ENCODE results near the gene ARHGAP26.

Gene ARHGAP26

DNA sequence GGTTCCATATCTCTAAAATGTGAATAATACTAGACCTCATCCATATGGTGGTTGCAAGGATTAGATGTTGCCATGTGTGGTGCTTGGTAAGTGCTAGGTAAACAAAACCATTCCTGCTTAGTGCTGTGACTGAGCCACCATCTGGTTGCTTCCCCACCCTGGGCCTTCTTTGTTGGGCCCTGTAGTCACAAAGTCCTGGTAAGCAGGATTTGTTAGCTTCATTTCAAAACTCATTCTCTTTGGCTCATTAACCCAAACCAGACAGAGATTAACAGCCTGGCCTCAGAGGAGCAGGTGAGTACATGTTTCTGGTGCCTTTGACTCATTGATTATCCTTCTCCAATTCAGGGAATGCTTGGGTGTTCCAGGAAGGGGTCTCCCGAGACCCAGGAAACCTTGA is 240.2 kb downstream of the ARHGAP26 start:
- DNase-seq (ENCODE audit: low read depth in 2 of 3, low spot score in 1 of 3), result no peak

DNA sequence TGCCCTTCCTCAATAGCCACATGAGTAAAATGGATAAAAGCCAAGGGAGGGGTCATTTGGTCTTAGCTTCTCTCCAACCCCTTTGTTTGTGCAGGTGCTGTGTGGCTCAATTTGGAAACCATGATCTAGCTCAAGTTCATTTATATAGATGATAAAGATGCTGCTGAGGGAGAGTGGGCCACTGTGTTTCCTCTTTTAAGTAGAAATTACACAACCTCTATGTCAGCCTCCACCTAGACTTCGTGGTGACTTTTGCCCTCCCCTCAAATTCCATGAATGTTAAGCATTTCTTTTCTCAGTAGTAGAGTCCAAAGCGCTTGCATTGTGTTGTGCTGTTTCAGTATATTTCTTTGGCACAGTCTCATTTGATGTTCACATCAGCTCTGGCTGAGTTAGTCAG is 241.4 kb downstream of the ARHGAP26 start:
- DNase-seq (ENCODE audit: low read depth in 2 of 3, low spot score in 1 of 3), result no peak

DNA sequence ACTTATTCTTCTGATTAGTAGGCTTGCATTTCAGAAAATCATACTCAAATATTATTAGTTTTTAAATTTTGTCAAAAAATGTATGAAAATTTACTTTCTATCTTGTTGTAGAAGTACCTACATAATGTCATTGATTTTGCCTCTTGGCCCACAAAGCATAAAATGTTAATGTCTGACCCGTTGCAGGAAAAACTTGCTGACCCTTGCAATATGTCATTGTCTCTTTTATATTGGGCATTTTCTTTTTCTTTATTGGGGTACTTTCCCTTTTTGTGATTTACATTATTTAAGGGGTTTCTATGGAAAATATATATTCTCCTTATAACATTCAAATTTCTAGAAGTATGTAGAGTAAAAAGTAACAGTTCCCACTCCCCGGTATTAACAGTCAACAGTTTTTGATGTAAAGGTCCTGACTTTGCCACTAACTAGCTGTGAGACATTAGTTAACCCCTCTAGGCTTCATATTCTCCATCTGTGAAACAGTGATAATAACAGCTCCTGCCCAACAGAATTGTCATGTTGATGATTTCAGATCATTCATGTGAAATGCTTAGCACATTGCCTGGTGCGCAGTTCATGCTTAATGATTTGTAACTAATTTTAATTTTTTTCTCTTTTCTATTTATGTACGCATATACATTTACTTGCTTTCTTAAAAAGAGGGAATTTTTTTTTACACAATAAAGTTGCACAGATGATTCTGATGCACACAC is 243.2 kb downstream of the ARHGAP26 start:
- DNase-seq (ENCODE audit: low read depth in 2 of 3, low spot score in 1 of 3), result no peak

DNA sequence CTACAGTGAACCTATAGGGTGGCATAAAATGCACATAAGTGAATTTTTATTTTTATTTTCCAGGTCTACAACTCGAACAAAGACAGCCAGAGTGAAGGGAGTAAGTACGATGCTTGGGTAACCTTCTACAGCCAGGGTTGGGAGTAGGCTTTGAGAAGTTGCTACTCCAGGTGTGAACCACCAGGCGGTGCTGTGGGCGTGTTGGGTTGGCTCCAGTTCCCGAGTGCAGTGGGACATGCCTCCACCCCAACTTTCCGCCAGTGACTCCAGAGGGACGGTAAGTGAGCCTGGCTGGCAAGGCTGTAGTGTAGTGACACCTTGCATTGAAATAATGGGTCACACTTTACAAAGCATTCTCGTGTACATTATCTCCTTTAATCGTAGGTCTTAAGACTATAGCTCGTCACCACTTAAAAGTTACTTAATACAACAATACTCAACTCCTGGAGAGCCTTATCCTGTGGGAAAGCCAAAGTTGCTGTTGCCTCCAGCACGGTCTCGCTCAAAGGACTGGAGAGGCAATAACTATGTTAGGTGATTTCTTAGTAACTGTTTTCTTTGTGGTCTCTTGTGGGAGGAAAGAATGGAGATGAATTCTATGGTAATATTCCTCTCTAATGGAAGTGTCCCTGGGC is 244.0 kb downstream of the ARHGAP26 start:
- DNase-seq (ENCODE audit: low read depth in 2 of 3, low spot score in 1 of 3), result peak in 2 of 3 donors; percentile 12 to 38

DNA sequence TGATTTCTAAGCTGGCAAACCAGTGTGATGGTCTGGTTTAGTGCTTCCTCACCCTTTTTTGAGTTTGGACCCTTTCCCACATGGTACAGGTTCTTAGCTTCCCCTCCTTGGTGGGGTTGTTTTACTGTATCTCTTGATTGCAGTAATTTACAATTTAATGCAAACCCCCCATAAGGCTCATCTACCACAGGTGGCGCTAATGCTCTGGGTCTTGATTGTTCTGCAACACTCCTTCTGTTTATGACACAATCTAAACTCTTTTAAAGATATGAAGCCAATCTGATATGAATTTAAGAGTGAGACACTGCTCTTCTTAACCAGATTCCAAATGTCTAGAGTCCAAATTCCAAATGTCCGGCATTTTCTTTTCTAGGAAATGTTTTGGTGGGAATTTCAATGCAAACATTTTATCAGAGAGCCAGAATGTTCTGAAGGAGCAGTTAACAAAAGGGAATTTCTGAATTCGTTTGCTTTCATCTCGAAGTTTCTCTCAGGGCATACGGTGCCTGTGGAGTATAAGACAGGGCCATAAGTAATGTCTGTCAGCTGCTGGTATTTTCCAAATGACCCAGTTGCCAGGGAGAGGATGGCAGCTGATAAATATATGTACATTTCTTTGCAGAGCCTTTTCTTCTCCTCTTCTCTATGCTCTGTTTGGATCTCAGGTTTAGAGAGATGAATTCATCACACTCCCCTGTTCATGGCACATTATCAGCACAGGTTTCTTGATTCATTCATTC is 246.8 kb downstream of the ARHGAP26 start:
- peak in 2 of 3 donors; percentile 22 to 31 for DNase-seq (ENCODE audit: low read depth in 2 of 3, low spot score in 1 of 3)

DNA sequence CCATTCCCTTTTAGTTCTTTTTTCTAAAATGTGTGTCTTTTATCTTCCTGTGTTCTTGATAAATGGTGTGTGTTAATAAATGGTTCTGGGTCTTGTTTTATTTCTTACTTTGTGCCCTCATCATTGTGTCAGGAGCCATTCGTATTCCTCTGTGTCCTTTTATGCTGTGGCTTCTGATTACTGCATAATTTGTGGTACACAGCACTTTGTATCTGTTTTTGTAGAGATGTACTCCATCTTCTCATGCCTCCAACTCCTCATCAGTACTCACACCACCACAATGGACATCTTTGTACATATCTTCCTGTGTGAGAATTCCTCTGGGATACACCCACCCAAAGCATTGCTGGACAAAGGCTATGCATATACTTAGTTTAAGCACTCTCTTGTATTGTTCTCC is 247.4 kb downstream of the ARHGAP26 start:
- DNase-seq (ENCODE audit: low read depth in 2 of 3, low spot score in 1 of 3), result no peak

DNA sequence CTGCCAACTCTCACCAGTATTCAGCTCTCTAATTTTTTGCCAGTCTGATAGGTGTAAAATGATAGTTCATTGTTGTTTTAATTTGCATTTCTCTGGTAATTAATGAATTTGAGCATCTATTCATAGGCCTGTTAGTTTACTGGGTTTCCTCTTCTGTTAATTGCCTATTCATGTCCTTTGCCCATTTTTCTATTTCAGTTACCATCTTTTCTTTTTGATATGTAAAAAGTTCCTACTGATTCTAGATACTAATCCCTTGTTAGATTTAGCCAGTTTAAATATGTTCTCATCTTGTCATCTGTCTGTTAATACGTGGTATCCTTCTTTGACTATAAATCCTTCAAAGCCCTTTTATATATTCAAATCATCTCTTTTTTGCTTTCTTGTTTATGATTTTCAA is 247.8 kb downstream of the ARHGAP26 start:
- no peak for DNase-seq (ENCODE audit: low read depth in 2 of 3, low spot score in 1 of 3)

DNA sequence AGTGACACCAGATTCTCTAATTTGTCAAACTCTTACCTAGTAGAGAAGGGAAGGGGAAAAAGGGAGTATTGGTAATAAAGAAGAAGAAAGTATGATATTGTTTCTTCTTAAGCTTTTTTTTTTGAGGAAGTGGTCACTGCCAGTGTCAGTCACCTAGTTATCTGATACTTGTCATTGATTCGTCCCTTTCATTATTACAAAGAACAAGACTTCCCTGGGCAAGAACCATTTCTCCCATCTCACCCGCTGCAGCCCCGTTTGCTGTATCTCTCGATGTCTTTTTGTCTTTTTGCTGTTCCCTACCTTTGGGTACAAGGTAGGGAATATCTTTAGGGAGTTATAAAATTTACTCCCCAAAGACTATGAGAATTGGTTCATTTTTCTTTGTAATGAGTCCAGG is 249.0 kb downstream of the ARHGAP26 start:
- no peak for DNase-seq (ENCODE audit: low read depth in 2 of 3, low spot score in 1 of 3)

DNA sequence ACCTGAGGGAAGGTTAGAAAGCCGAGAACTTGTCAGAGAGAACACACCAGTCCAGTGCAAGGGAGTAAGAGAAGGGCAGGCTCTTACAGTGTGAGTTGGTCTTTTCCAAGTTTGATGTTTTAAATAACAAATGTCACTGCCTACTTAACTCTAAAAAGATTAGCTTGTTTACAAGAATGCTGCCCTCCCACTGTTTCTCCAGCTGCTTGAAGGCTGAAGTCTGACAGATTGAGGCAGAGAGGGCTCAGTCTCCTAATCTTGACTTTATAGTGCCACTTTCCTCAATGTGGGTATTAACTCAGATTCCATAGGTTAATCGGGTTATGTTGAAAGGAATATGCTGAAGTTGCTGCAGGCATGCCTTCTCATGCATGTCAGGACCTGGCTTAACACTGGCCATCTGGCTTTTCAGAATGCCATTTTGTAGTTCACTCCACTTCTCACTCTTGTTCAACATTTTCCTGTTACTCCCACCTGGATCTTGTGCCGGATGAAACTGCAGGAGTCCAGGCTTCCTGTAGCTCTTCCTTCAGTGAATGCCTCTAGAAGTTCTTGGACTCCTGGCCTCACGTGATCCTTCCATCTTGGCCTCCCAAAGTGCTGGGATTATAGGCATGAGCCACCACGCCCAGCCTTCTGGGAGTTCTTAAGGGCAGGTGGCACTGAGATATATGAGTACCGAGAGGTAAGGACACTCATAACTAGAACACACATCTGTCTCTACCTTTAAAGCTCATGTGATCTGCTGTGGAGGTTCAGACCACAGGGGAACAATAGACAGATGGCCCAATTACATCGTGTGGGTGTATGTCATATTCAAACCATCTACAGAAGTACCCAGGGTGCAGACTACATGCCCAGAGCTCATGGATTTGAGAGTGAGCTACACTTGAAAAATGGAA is 249.7 kb downstream of the ARHGAP26 start:
- DNase-seq (ENCODE audit: low read depth in 2 of 3, low spot score in 1 of 3), result no peak

DNA sequence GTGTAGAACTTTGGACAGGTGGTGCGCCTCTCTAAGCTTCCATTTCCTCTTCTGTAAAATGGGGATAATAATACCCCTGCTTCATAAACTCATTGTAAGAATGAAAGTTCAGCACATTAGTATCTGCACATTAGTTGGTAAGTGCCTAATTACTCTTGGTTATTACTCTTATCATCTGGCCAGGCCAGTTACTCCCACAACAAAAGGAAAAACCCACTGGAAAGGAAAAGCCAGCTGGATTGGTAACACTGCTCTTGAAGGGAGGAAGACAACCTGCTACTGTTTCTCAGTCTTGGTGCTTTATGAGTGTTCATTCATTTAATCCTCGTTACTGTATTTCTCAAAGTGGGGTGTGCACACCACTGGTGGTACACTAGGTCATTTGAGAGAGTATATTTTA is 251.4 kb downstream of the ARHGAP26 start:
- DNase-seq (ENCODE audit: low read depth in 2 of 3, low spot score in 1 of 3), result no peak

DNA sequence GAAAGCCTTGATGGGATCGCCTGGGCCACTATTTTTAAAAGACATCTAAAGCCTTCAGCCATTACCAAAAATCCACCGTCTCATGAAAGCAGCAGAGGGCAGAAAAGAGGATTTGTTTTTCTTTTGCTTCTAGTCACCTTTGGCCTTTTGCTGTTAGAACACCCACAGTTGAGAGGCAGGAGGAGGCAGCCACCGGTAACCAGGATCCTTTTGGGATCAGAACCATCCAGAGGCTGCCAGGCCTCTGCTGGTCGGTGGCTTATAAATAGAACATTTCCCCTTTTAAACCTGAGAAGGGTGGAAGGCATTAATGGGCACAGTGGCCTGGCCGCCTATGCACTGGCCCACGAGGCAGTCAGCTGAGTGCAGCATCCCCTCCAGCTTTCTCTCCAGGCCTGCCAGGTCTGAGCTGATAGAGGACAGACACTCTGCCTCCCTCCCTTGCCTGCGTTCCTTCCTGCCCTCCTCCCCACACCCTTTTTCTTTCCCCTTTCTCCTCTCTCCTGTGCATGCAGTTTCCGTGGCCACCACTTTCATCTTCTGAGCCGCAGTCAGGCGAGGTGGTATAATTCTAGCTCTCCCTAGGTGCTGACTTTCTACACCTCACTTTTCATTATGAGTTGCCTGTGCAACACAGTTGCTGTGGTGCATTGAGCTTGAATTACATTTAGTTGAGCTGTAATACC is 253.4 kb downstream of the ARHGAP26 start:
- DNase-seq (ENCODE audit: low read depth in 2 of 3, low spot score in 1 of 3), result peak in 2 of 3 donors; percentile 31 to 50

DNA sequence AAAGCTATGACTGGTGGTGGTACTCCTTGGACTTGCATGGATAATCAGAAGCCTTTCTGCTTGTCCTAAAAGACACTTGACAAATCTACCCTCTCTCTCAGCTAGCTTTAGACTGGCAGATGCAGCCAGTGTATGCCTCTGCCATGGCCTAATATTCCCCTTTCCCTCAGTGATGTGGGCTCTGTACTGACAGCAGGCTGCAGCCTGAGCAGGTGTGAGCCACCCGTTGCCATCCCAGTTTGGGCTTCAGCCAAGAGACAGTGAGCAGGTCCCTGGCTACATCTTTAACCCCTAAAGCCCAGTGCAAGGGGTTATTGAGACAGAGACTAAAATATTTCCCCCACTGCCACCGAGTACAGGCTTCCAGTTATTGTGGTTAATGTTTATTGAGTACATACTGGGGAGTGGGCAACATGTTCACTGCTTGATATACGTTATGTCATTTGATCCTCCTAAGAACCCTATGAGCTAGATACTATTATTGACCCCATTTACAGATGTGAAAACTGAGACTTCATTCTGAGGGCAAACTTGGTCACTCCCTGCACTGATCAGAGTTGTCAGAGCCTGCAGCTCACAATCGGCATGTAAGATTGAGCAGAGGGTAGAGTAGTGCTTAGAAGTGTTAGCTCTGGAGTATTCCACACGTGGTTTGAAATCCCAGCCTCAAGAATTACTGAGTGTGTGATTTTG is 254.2 kb downstream of the ARHGAP26 start:
- DNase-seq (ENCODE audit: low read depth in 2 of 3, low spot score in 1 of 3), result no peak

DNA sequence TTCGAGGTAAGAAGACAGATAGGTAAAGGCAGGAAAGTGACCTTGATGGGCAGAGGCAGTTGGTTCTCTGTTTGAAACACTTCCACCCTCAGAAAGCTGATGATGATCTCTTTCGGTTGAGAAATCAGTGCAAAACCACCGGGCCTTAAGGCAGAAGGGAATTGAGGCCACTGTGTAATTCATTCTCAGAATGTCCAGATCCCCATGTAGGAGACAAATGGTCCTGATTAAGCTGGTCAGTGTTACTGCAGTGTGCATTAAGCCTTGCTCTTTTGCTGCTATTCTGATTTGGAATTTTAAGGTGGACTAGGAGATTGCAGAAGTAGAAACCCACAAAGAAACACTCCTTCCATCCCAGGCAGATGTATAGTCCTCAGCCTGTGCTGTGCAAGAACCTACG is 255.2 kb downstream of the ARHGAP26 start:
- no peak for DNase-seq (ENCODE audit: low read depth in 2 of 3, low spot score in 1 of 3)

DNA sequence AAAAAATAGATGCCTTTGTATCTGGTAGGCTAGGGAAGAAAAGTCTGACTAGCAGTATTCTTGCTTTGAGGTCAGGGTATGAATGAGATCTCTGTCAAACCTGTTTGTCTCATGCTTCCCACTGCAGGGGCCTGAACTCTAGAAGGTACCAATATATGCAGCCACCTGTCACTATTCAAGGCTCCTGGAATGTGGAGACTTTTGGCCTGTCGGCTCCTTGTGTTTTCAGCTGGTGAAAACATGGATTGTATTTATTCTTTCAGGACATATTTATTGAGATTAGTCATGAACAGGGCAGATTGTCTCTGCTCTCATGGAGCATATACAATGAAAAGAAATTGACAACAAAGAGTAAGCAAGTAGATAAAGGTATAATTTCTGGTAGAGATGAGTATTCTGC is 255.8 kb downstream of the ARHGAP26 start:
- no peak for DNase-seq (ENCODE audit: low read depth in 2 of 3, low spot score in 1 of 3)

DNA sequence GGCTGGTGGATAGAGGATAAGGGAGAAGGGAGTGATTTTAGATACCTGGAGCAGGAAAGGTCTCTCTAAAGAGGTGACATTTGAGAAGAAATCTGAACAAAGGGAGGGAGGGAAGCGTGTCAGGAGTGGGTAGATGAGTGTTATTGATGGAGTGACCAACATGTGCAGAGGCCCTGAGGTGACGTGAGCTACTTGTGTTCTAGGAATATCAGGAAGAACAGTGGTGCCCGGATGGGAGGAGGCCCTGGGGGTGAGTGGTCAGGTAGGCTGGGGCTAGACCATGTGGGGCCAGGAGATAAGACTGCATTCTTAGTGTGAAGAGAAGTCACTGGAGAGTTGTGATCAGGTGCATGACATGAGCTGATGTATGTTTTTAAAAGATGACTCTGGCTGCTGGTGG is 256.2 kb downstream of the ARHGAP26 start:
- no peak for DNase-seq (ENCODE audit: low read depth in 2 of 3, low spot score in 1 of 3)

DNA sequence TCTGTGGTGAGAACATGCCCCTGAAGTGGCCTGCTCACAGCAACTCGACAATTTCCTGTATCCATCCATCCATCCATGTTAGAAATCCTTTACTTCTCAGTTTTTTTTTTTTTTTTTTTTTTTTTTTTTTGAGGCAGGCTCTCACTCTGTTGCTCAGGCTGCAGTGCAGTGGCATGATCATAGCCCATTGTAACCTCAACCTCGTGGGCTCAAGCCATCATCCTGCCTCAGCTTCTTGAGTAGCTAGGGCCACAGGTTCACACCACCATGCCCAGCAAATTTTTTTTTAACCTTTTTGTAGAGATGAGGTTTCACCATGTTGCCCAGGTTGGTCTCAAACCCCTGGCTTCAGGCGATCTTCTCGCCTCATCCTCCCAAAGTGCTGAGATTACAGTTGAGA is 259.1 kb downstream of the ARHGAP26 start:
- no peak for DNase-seq (ENCODE audit: low read depth in 2 of 3, low spot score in 1 of 3)

DNA sequence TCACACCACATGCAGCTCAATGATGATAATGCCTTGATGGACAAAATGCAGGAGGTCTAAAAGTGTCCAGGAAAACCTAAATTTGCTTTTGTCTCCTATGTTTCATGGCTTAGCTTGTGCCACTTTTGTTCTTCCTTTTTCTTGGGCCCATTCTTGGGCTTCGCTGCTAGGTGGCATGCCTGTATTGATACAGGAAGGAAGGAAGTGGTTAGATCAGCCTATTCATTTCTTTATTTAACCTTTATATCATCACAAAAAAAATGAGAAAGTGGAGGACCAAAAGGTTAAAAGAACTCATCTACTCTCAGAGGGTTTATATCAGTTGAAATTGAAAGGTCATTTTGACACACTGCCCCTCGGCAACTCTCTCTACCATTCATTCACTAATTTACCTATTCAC is 260.2 kb downstream of the ARHGAP26 start:
- no peak for DNase-seq (ENCODE audit: low read depth in 2 of 3, low spot score in 1 of 3)

DNA sequence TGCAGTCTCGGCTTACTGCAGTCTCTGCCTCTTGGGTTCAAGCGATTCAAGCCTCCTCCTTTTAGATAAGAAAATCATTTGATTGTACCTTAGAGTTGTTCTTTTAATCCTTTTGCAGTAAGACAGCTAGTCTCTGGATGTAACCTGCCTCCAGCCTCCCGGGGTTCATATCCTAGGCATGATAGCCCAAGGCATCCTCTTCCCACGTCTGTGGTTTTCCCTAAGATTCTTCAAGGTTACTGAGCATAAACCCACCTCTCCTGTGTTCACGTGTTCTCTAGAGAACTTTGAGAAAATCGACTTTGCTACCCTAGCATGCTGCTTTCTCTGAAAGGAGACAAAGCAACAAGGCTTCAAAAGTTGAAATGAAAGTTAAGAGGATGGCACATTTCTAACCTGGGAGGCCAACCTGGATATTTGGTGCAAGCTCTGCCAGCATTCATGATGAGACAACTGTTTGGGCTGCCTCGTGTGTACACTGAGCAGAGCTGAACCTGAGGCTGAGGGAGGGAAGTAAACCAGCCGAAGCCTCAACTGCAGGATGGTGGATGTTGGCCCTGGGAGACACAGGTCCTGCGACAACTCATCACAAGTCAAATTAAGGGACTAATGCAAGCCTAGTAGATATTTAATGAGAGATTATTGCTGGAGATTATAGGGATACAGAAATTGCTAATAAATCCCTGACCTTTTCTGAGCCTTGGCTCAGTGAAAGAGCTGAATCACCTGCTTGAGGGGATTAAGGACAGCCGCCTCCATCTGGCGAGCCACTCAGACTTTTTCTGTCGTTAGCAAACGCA is 261.8 kb downstream of the ARHGAP26 start:
- no peak for DNase-seq (ENCODE audit: low read depth in 2 of 3, low spot score in 1 of 3)

DNA sequence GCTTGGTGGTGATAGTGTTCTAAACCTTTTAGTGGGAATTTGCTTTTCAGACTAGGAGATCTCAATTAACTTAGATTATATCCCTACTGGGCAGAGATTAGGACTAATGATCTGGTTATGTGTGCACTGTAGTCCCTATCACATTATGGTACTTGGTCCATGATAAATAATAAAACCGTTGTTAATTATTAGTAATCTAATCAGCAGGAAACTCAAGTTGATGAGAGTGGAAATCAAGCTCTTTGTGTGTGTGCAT is 262.3 kb downstream of the ARHGAP26 start:
- no peak for DNase-seq (ENCODE audit: low read depth in 2 of 3, low spot score in 1 of 3)
